Kidney (tissue), 14 donors: Measurements from ENCODE around the gene GNAO1. TPM values are rescaled to one million over a fixed set of nuclear protein-coding genes. Genes with fewer than 3 reads are reported as not detected.

Source experiments
- DNase-seq, 5 donors: peaks; one replicate each; pipeline ENCODE4 v3.0.0-alpha.2; 2013 to 2020
- FAIRE-seq: peaks from 2 replicates; lab custom pipeline; 2012; peaks lifted over from hg19 to GRCh38; lab: Jason Lieb, UNC
- H3K27ac ChIP-seq, 2 donors: one replicate each; pipeline ENCODE4 v1.7.0; 2013; ENCODE audit warnings: low read depth in 2 of 2, low read length in 2 of 2, inconsistent platforms in 1 of 2
- H3K27me3 ChIP-seq: one replicate; pipeline ENCODE4 v1.7.1; 2013; ENCODE audit warnings: low read length, inconsistent platforms; ENCODE audit not compliant: control insufficient read depth, insufficient read depth
- H3K36me3 ChIP-seq, 3 donors: one replicate each; pipeline versions ENCODE4 v1.7.0 to v1.7.1; 2013; ENCODE audit warnings: low read length in 3 of 3, control low read depth in 1 of 3, inconsistent platforms in 1 of 3; ENCODE audit not compliant: insufficient read depth in 3 of 3, control insufficient read depth in 2 of 3
- H3K4me1 ChIP-seq, 3 donors: one replicate each; pipeline versions ENCODE4 v1.7.0 to v1.7.1; 2013; ENCODE audit warnings: low read length in 3 of 3, inconsistent platforms in 1 of 3, low read depth in 1 of 3; ENCODE audit not compliant: control insufficient read depth in 2 of 3, insufficient read depth in 2 of 3
- H3K4me3 ChIP-seq, 3 donors: one replicate each; pipeline versions ENCODE4 v1.7.0 to v1.8.1; 2013; ENCODE audit warnings: low read length in 3 of 3, control low read depth in 1 of 3, inconsistent platforms in 1 of 3
- H3K9ac ChIP-seq, 3 donors: one replicate each; pipeline versions ENCODE4 v1.7.0 to v1.7.1; 2013; ENCODE audit warnings: low read length in 3 of 3, control low read depth in 1 of 3, inconsistent platforms in 1 of 3
- H3K9me3 ChIP-seq, 3 donors: one replicate each; pipeline versions ENCODE4 v1.7.0 to v1.7.1; 2013; ENCODE audit warnings: low read length in 3 of 3, control low read depth in 1 of 3, inconsistent platforms in 1 of 3; ENCODE audit not compliant: control insufficient read depth in 2 of 3, insufficient read depth in 1 of 3
- CTCF ChIP-seq: IDR thresholded peaks from 3 replicates; pipeline ENCODE4 v1.5.1; 2012; ENCODE audit warnings: mild to moderate bottlenecking, moderate library complexity, borderline replicate concordance; ENCODE audit not compliant: insufficient read depth; ENCODE audit errors: extremely low read depth
- intact Hi-C: fragments of 100-400 bp; cut with DNase I; formaldehyde crosslinking; loops from one replicate; pipeline ENCODE4 v1.11.1; 2022
- polyA plus RNA-seq: library from polyadenylated mRNA; stranded (reverse); fragments of 350-450 nt; fragmentation: Illumina TruSeq; extraction: RNeasy Lipid Tissue Mini Kit (QIAGEN cat#74804); gene quantifications from one replicate; pipeline ENCODE4 v1.2.3, GENCODE V29; 2014; ENCODE audit warnings: low read depth, low replicate concordance; ENCODE audit not compliant: insufficient read depth
- total RNA-seq: library from RNA; stranded (reverse); fragmentation: NEBNext Ultra II Directional; extraction: Animal tissue kit (Norgen Biotek cat#: 25700); gene quantifications from one replicate; pipeline ENCODE4 v1.2.1, GENCODE V29; 2021
- donor health status: control.
- donor health status: control.
- donor health status: control.
- donor health status: control.
- donor health status: control.
- donor health status: DM: yes; HTN: yes; CAD: no.
- donor health status: Normal renal cell carcinoma (clear cell type).

The GNAO1 gene
- total and polyA plus RNA-seq, 2 donors from 2014 or later = 1.5 to 4.3 TPM

DNA sequence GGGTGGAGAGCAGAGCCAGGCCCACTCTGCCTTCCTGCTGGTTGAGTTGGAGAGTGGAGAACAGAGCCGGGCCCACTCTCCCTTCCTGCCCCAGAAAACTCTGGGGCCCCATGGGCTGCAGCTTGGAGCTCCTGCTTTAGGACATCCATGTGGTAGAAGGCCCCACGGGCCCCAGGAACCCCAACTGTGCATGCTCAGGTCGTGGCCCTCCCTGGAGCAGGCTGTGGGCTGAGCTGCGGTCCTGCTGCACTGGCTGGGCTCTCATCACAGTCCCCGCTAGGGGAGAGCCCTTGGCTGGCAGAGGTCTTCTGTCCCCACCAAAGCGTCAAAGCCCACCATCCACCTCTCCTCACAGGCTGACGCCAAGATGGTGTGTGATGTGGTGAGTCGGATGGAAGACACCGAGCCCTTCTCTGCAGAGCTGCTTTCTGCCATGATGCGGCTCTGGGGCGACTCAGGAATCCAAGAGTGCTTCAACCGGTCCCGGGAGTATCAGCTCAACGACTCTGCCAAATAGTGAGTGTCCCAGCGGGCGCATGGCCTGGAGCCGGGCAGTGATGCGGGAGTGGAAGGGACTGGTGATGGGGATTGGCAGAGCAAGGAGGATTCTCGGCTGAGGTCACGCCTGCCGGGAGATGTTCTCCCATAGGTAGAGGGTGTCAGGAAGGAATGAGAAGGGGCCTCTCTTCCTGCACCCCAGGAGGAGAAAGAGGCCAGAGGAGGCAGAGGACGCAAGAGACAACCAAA is 137.2 kb downstream of the GNAO1 start:
- no peaks in the 10 kb centered on the region for H3K27me3 ChIP-seq
- no peak for DNase-seq
- H3K4me1 ChIP-seq = no peaks in the 10 kb centered on the region
- H3K4me3 ChIP-seq = no peak overlapping the region
- no peak overlapping the region for H3K9ac ChIP-seq
- TF ChIP-seq CTCF = no peak
- intact Hi-C loops = no loop called here
- no peak overlapping the region for H3K27ac ChIP-seq
- H3K36me3 ChIP-seq = no peaks in the 10 kb centered on the region
- no peak for FAIRE-seq
- H3K9me3 ChIP-seq = no peaks in the 10 kb centered on the region

DNA sequence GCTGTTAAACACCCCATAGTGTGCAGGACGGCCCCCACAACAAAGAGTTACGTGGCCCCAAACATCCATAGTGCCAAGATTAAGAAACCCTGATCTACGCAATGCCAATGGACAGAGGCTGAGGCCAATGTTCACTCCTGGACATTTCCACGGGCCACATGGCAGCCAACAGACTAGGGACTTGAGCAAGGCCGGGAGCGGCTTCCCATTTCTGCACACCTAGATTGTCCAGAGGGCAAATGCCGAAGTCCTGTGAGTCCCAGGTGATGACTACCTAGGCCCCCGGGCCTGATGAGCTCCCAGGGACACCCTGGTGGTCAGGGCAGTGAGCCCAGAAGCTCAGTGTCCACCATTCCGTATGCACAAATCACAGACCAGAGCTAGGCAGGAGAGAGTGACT is 138.6 kb downstream of the GNAO1 start:
- Histone ChIP-seq H3K4me1 (no peaks in the 10 kb centered on the region), H3K4me3 (no peak overlapping the region), H3K36me3 (no peaks in the 10 kb centered on the region), H3K27me3 (no peaks in the 10 kb centered on the region), H3K9me3 (no peaks in the 10 kb centered on the region), H3K27ac (no peak overlapping the region), H3K9ac (no peak overlapping the region)
- TF ChIP-seq CTCF = no peak
- intact Hi-C loops = no loop called here
- FAIRE-seq (no peak), DNase-seq (no peak)

DNA sequence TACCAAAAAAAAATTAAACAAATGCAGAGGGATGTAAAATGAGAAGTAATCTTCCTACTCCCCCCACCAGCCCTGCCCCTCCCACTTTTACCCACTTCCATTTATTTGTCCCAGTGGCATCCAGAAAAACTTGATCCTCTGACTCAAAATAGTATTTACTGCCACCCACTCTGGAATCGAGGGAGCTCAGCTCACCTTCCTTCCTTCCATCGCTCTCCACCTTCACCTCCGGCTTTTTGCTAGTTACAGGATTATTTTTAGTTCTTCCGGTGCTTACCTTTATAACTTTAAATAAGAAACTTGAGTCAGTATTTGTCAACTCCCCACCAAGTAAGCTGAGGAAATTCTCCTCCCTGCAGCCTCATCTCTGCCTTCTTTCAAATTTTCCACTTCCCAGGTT is 139.2 kb downstream of the GNAO1 start:
- TF ChIP-seq CTCF = no peak
- Histone ChIP-seq H3K4me3 (no peak overlapping the region), H3K9ac (no peak overlapping the region), H3K9me3 (no peaks in the 10 kb centered on the region), H3K27ac (no peak overlapping the region), H3K36me3 (no peaks in the 10 kb centered on the region), H3K4me1 (no peaks in the 10 kb centered on the region), H3K27me3 (no peaks in the 10 kb centered on the region)
- FAIRE-seq (no peak), DNase-seq (no peak)
- intact Hi-C loops = no loop called here
